ENCODE measurements around the gene PRKG1.
"Not testable (repeated sequence)": the region's sequence is repeated elsewhere in the genome, so short reads cannot be mapped to it uniquely, and the experiment has no call there.

PRKG1 gene

GRCh38 chr10:51267980-51268570, 193.8 kb downstream of the PRKG1 start:
- not testable (repeated sequence) for H3K4me3 ChIP-seq (ENCODE audit: low read length); H3K27ac ChIP-seq (ENCODE audit: low read length); H3K36me3 ChIP-seq (ENCODE audit: control insufficient read depth, insufficient read depth, low read length); H3K4me1 ChIP-seq (ENCODE audit: control insufficient read depth, insufficient read depth, low read length); H3K9me3 ChIP-seq (ENCODE audit: control insufficient read depth, insufficient read depth, low read length); H3K27me3 ChIP-seq (ENCODE audit: control insufficient read depth, insufficient read depth, low read length); DNase-seq (ENCODE audit: low read depth, low spot score)
- no CpG with 5 or more reads among the region's 8 CpGs for WGBS (ENCODE audit: insufficient coverage, insufficient read length)

GRCh38 chr10:51269821-51270220, 195.5 kb downstream of the PRKG1 start:
- H3K9me3 ChIP-seq (ENCODE audit: control insufficient read depth, insufficient read depth, low read length): no peaks in the 10 kb centered on the region
- H3K27me3 ChIP-seq (ENCODE audit: control insufficient read depth, insufficient read depth, low read length): no peaks in the 10 kb centered on the region
- no peak overlapping the region for H3K4me3 ChIP-seq (ENCODE audit: low read length)
- peaks cover 2% of the 10 kb centered on the region; the same call in 1 of the 2 replicates for H3K4me1 ChIP-seq (ENCODE audit: control insufficient read depth, insufficient read depth, low read length)
- no peak for DNase-seq (ENCODE audit: low read depth, low spot score)
- no peaks in the 10 kb centered on the region for H3K36me3 ChIP-seq (ENCODE audit: control insufficient read depth, insufficient read depth, low read length)
- no peak overlapping the region for H3K27ac ChIP-seq (ENCODE audit: low read length)

GRCh38 chr10:51270936-51271530, 196.7 kb downstream of the PRKG1 start:
- H3K9me3 ChIP-seq (ENCODE audit: control insufficient read depth, insufficient read depth, low read length): no peaks in the 10 kb centered on the region
- peaks cover 2% of the 10 kb centered on the region; the same call in 1 of the 2 replicates for H3K4me1 ChIP-seq (ENCODE audit: control insufficient read depth, insufficient read depth, low read length)
- no peak overlapping the region for H3K4me3 ChIP-seq (ENCODE audit: low read length)
- no CpG with 5 or more reads among the region's 2 CpGs for WGBS (ENCODE audit: insufficient coverage, insufficient read length)
- no peaks in the 10 kb centered on the region for H3K27me3 ChIP-seq (ENCODE audit: control insufficient read depth, insufficient read depth, low read length)
- no peak overlapping the region for H3K27ac ChIP-seq (ENCODE audit: low read length)
- H3K36me3 ChIP-seq (ENCODE audit: control insufficient read depth, insufficient read depth, low read length): no peaks in the 10 kb centered on the region
- no peak for DNase-seq (ENCODE audit: low read depth, low spot score)

- WGBS (ENCODE audit: insufficient coverage, insufficient read length): no CpG with 5 or more reads among the region's 2 CpGs
- H3K27ac ChIP-seq (ENCODE audit: low read length); H3K9me3 ChIP-seq (ENCODE audit: control insufficient read depth, insufficient read depth, low read length); H3K4me1 ChIP-seq (ENCODE audit: control insufficient read depth, insufficient read depth, low read length); H3K27me3 ChIP-seq (ENCODE audit: control insufficient read depth, insufficient read depth, low read length); H3K36me3 ChIP-seq (ENCODE audit: control insufficient read depth, insufficient read depth, low read length); H3K4me3 ChIP-seq (ENCODE audit: low read length); DNase-seq (ENCODE audit: low read depth, low spot score): not testable (repeated sequence)
Measured at GRCh38 chr10:51272099-51272498, 197.8 kb downstream of the PRKG1 start.

GRCh38 chr10:51272555-51272954, 198.3 kb downstream of the PRKG1 start:
- H3K4me3 ChIP-seq (ENCODE audit: low read length): no peak overlapping the region
- peaks cover 2% of the 10 kb centered on the region; the same call in 1 of the 2 replicates for H3K4me1 ChIP-seq (ENCODE audit: control insufficient read depth, insufficient read depth, low read length)
- H3K9me3 ChIP-seq (ENCODE audit: control insufficient read depth, insufficient read depth, low read length): no peaks in the 10 kb centered on the region
- no peaks in the 10 kb centered on the region for H3K36me3 ChIP-seq (ENCODE audit: control insufficient read depth, insufficient read depth, low read length)
- no peak overlapping the region for H3K27ac ChIP-seq (ENCODE audit: low read length)
- DNase-seq (ENCODE audit: low read depth, low spot score): no peak
- WGBS (ENCODE audit: insufficient coverage, insufficient read length): no CpG with 5 or more reads among the region's 1 CpG
- H3K27me3 ChIP-seq (ENCODE audit: control insufficient read depth, insufficient read depth, low read length): no peaks in the 10 kb centered on the region

GRCh38 chr10:51273574-51273973, 199.3 kb downstream of the PRKG1 start:
- WGBS (ENCODE audit: insufficient coverage, insufficient read length): no CpG with 5 or more reads among the region's 5 CpGs
- Histone ChIP-seq H3K27me3 (ENCODE audit: control insufficient read depth, insufficient read depth, low read length) (no peaks in the 10 kb centered on the region), H3K4me1 (ENCODE audit: control insufficient read depth, insufficient read depth, low read length) (peaks cover 2% of the 10 kb centered on the region; the same call in 1 of the 2 replicates), H3K9me3 (ENCODE audit: control insufficient read depth, insufficient read depth, low read length) (no peaks in the 10 kb centered on the region), H3K27ac (ENCODE audit: low read length) (no peak overlapping the region), H3K4me3 (ENCODE audit: low read length) (no peak overlapping the region), H3K36me3 (ENCODE audit: control insufficient read depth, insufficient read depth, low read length) (no peaks in the 10 kb centered on the region)
- no peak for DNase-seq (ENCODE audit: low read depth, low spot score)

- not testable (repeated sequence) for H3K4me1 ChIP-seq (ENCODE audit: control insufficient read depth, insufficient read depth, low read length); H3K9me3 ChIP-seq (ENCODE audit: control insufficient read depth, insufficient read depth, low read length); H3K27ac ChIP-seq (ENCODE audit: low read length); H3K36me3 ChIP-seq (ENCODE audit: control insufficient read depth, insufficient read depth, low read length); DNase-seq (ENCODE audit: low read depth, low spot score); H3K27me3 ChIP-seq (ENCODE audit: control insufficient read depth, insufficient read depth, low read length); H3K4me3 ChIP-seq (ENCODE audit: low read length)
- WGBS (ENCODE audit: insufficient coverage, insufficient read length): no CpG with 5 or more reads among the region's 6 CpGs
Measured at GRCh38 chr10:51276097-51276496, 201.8 kb downstream of the PRKG1 start.

GRCh38 chr10:51281387-51281786, 207.1 kb downstream of the PRKG1 start:
- H3K4me3 ChIP-seq (ENCODE audit: low read length); H3K4me1 ChIP-seq (ENCODE audit: control insufficient read depth, insufficient read depth, low read length); H3K36me3 ChIP-seq (ENCODE audit: control insufficient read depth, insufficient read depth, low read length); H3K27ac ChIP-seq (ENCODE audit: low read length); H3K27me3 ChIP-seq (ENCODE audit: control insufficient read depth, insufficient read depth, low read length); DNase-seq (ENCODE audit: low read depth, low spot score); H3K9me3 ChIP-seq (ENCODE audit: control insufficient read depth, insufficient read depth, low read length): not testable (repeated sequence)
- WGBS (ENCODE audit: insufficient coverage, insufficient read length): no CpG with 5 or more reads among the region's 5 CpGs

- no peaks in the 10 kb centered on the region for H3K27me3 ChIP-seq (ENCODE audit: control insufficient read depth, insufficient read depth, low read length)
Measured at GRCh38 chr10:51285601-51286000, 211.3 kb downstream of the PRKG1 start.

GRCh38 chr10:51288511-51288910, 214.2 kb downstream of the PRKG1 start:
- Histone ChIP-seq H3K36me3 (ENCODE audit: control insufficient read depth, insufficient read depth, low read length) (no peaks in the 10 kb centered on the region), H3K27me3 (ENCODE audit: control insufficient read depth, insufficient read depth, low read length) (no peaks in the 10 kb centered on the region), H3K4me1 (ENCODE audit: control insufficient read depth, insufficient read depth, low read length) (no peaks in the 10 kb centered on the region), H3K9me3 (ENCODE audit: control insufficient read depth, insufficient read depth, low read length) (no peaks in the 10 kb centered on the region), H3K4me3 (ENCODE audit: low read length) (no peak overlapping the region), H3K27ac (ENCODE audit: low read length) (no peak overlapping the region)
- no peak for DNase-seq (ENCODE audit: low read depth, low spot score)

More at GRCh38 chr10:51285601-51286000, 211.3 kb downstream of the PRKG1 start:
- WGBS (ENCODE audit: insufficient coverage, insufficient read length): no CpG with 5 or more reads among the region's 3 CpGs
- Histone ChIP-seq H3K4me3 (ENCODE audit: low read length) (no peak overlapping the region), H3K9me3 (ENCODE audit: control insufficient read depth, insufficient read depth, low read length) (no peaks in the 10 kb centered on the region), H3K4me1 (ENCODE audit: control insufficient read depth, insufficient read depth, low read length) (no peaks in the 10 kb centered on the region), H3K27ac (ENCODE audit: low read length) (no peak overlapping the region), H3K36me3 (ENCODE audit: control insufficient read depth, insufficient read depth, low read length) (no peaks in the 10 kb centered on the region)
- DNase-seq (ENCODE audit: low read depth, low spot score): no peak

- Histone ChIP-seq H3K9me3 (ENCODE audit: control insufficient read depth, insufficient read depth, low read length) (no peaks in the 10 kb centered on the region), H3K4me1 (ENCODE audit: control insufficient read depth, insufficient read depth, low read length) (no peaks in the 10 kb centered on the region), H3K27ac (ENCODE audit: low read length) (no peak overlapping the region), H3K36me3 (ENCODE audit: control insufficient read depth, insufficient read depth, low read length) (no peaks in the 10 kb centered on the region), H3K27me3 (ENCODE audit: control insufficient read depth, insufficient read depth, low read length) (no peaks in the 10 kb centered on the region), H3K4me3 (ENCODE audit: low read length) (no peak overlapping the region)
- WGBS (ENCODE audit: insufficient coverage, insufficient read length): no CpG with 5 or more reads among the region's 1 CpG
- DNase-seq (ENCODE audit: low read depth, low spot score): no peak
Measured at GRCh38 chr10:51289519-51289918, 215.2 kb downstream of the PRKG1 start.
